GM12878 (cell line): Measurements from ENCODE around the gene KIF21B. TPM values are rescaled to one million over a fixed set of nuclear protein-coding genes. Genes with fewer than 3 reads are reported as not detected.
A peak's percentile ranks its signal among the peaks of the same experiment; 100 is the strongest.

Experiments
- ATAC-seq: fragments of 200-7000 bp; cut with Tn5 transposase; 3 replicates; pipeline ENCODE4 v1.9.1; 2020; ENCODE audit warnings: mild to moderate bottlenecking, moderate library complexity
- BruUV-seq: library from RNA; stranded (reverse); fragments of 400-500 nt; replicated peaks from 2 replicates; lab custom pipeline; 2021; lab: Mats Ljungman, UMichigan
- CTCF ChIA-PET: fragments of 300-600 bp; sonication (Branson Sonifier 250); formaldehyde crosslinking; extraction: SDS; loops from one replicate; lab custom pipeline; 2021; ENCODE audit warnings: inconsistent platforms; lab: Yijun Ruan, JAX
- POLR2A ChIA-PET: fragments of 350-600 bp; formaldehyde crosslinking; extraction: SDS; loops from one replicate; lab custom pipeline; 2021; ENCODE audit warnings: inconsistent platforms; lab: Charles Lee
- RAD21 ChIA-PET: fragments of 300-600 bp; sonication (Branson Sonifier 250); formaldehyde crosslinking; loops from one replicate; lab custom pipeline; 2023; ENCODE audit warnings: antibody characterized with exemption; ENCODE audit not compliant: unreplicated experiment; lab: Charles Lee
- SMC1A ChIA-PET: fragments of 300-600 bp; sonication (Branson Sonifier 250); formaldehyde crosslinking; loops from one replicate; lab custom pipeline; 2023; ENCODE audit not compliant: unreplicated experiment, uncharacterized antibody; lab: Charles Lee
- DNase-seq: peaks from one replicate; pipeline ENCODE4 v3.0.0-alpha.2; 2011; ENCODE audit warnings: low read depth, low spot score
- FAIRE-seq: peaks from 3 replicates; lab custom pipeline; 2011; peaks lifted over from hg19 to GRCh38; lab: Jason Lieb, UNC
- H2AFZ ChIP-seq: 2 replicates; pipeline ENCODE4 v1.6.0; 2011; ENCODE audit warnings: low read depth, low read length, control low read depth; ENCODE audit not compliant: control insufficient read depth
- H3K27ac ChIP-seq: 2 replicates; pipeline ENCODE4 v1.5.1; 2011; ENCODE audit warnings: control low read depth; ENCODE audit not compliant: control insufficient read depth, insufficient read depth
- H3K27me3 ChIP-seq, 2 experiments: replicated peaks in 1 of 2; 2 replicates each; pipeline versions ENCODE4 v1.6.0 to v1.6.1; 2011; ENCODE audit warnings: low read length in 1 of 2; ENCODE audit not compliant: control insufficient read depth in 2 of 2, insufficient read depth in 2 of 2
- H3K36me3 ChIP-seq, 2 experiments: 2 replicates each; pipeline ENCODE4 v1.5.1; 2011; ENCODE audit warnings: low read length in 1 of 2; ENCODE audit not compliant: control insufficient read depth in 2 of 2, insufficient read depth in 2 of 2
- H3K4me1 ChIP-seq: 2 replicates; pipeline ENCODE4 v1.6.1; 2011; ENCODE audit warnings: mild to moderate bottlenecking, low read length, moderate library complexity, mixed read lengths; ENCODE audit not compliant: control insufficient read depth, insufficient read depth
- H3K4me2 ChIP-seq: 2 replicates; pipeline ENCODE4 v1.6.0; 2011; ENCODE audit warnings: control low read depth; ENCODE audit not compliant: control insufficient read depth, insufficient read depth
- H3K4me3 ChIP-seq: fragments of 200-600 bp; sonication (generic); 2 replicates; pipeline ENCODE4 v1.5.1; 2016
- H3K79me2 ChIP-seq: 2 replicates; pipeline ENCODE4 v1.6.0; 2011; ENCODE audit warnings: low read length; ENCODE audit not compliant: control insufficient read depth, insufficient read depth
- H3K9ac ChIP-seq: 2 replicates; pipeline ENCODE4 v1.8.0; 2011; ENCODE audit warnings: low read length, control low read depth, mixed read lengths; ENCODE audit not compliant: control insufficient read depth, insufficient read depth
- H3K9me3 ChIP-seq: replicated peaks from 3 replicates; pipeline ENCODE4 v1.5.1; 2011; ENCODE audit warnings: mild to moderate bottlenecking, low read length; ENCODE audit not compliant: control insufficient read depth, insufficient read depth
- H4K20me1 ChIP-seq: 2 replicates; pipeline ENCODE4 v1.6.0; 2011; ENCODE audit not compliant: control insufficient read depth, insufficient read depth
- BACH1 ChIP-seq: fragments of 450-650 bp; IDR thresholded peaks from 2 replicates; pipeline ENCODE4 v1.6.1; 2017; ENCODE audit warnings: mild to moderate bottlenecking, borderline replicate concordance
- CEBPZ ChIP-seq: fragments of 150-350 bp; IDR thresholded peaks from 2 replicates; pipeline ENCODE4 v1.6.1; 2016; ENCODE audit warnings: low read depth, low read length
- ETV6 ChIP-seq, 2 experiments: fragments of 450-650 bp in 1 of 2; IDR thresholded peaks in 1 of 2; conservative IDR thresholded peaks in 1 of 2; 2 replicates each; pipeline ENCODE4 v1.6.1; 2014; ENCODE audit warnings: antibody characterized with exemption in 1 of 2, borderline replicate concordance in 1 of 2, low read depth in 1 of 2, mild to moderate bottlenecking in 1 of 2, moderate library complexity in 1 of 2
- MXI1 ChIP-seq: fragments of 150-350 bp; IDR thresholded peaks from 2 replicates; pipeline ENCODE4 v1.6.1; 2011; ENCODE audit warnings: low read depth, mild to moderate bottlenecking, inconsistent platforms, low read length, improper control_type of control experiment
- SMC3 ChIP-seq: IDR thresholded peaks from 2 replicates; pipeline ENCODE4 v1.6.1; 2011; ENCODE audit warnings: low read length, improper control_type of control experiment, borderline replicate concordance
- SUZ12 ChIP-seq: fragments of 200-600 bp; sonication (generic); IDR thresholded peaks from one replicate; pipeline ENCODE4 v1.6.1; 2018; ENCODE audit warnings: antibody characterized with exemption, mild to moderate bottlenecking; ENCODE audit not compliant: unreplicated experiment
- ZBTB33 ChIP-seq: fragments of 450-650 bp; IDR thresholded peaks from 2 replicates; pipeline ENCODE4 v1.6.1; 2017; ENCODE audit warnings: mild to moderate bottlenecking
- WGBS: methylation state at CpG from one replicate; pipeline ENCODE4 v1.1.6; 2016; ENCODE audit warnings: low lambda C conversion rate; ENCODE audit not compliant: insufficient replicate concordance, insufficient coverage; ENCODE audit errors: missing lambda C conversion rate; 5-methylcytosine and 5-hydroxymethylcytosine counted together
- in situ Hi-C: fragments of 300-500 bp; cut with MboI; formaldehyde crosslinking; loops from 9 replicates; pipeline ENCODE4 v1.14.3; 2018; ENCODE audit warnings: mixed read lengths
- intact Hi-C: fragments of 100-400 bp; cut with micrococcal nuclease; formaldehyde crosslinking; loops from one replicate; pipeline ENCODE4 v1.14.2; 2022; ENCODE audit not compliant: unreplicated experiment
- polyA plus RNA-seq, 11 experiments: library from polyadenylated mRNA; depleted of rRNA in 4 of 11; unstranded in 6 of 11; stranded (reverse) in 5 of 11; fragments of >200 nt; fragmentation: Nextera tagmentation in 4 of 11; fragmentation: Illumina TruSeq in 1 of 11; extraction: Ambion mirVana in 4 of 11; extraction: Trizol in 1 of 11; gene quantifications; 1 replicate in 1 of 11; 2 replicates in 10 of 11; pipeline versions ENCODE4 v1.2.1 to v1.2.3, GENCODE V29; 2011 to 2016; ENCODE audit warnings: inconsistent platforms in 2 of 11, missing spikeins in 2 of 11, low read depth in 1 of 11
- total RNA-seq, 4 experiments: library from RNA; depleted of rRNA in 3 of 4; stranded (reverse); fragments of >200 nt in 3 of 4; fragmentation: Illumina TruSeq in 1 of 4; extraction: Trizol in 1 of 4; gene quantifications; 2 replicates each; pipeline versions ENCODE4 v1.2.1 to v1.2.3, GENCODE V29; 2013 to 2021
- TF ChIP-seq, protein P1 (sequence below): IDR thresholded peaks from 2 replicates; pipeline ENCODE4 v1.6.1; 2011; ENCODE audit warnings: low read depth, low read length, improper control_type of control experiment, borderline replicate concordance

KIF21B gene
- total and polyA plus RNA-seq, 10 of the 15 experiments (the other 5 are each of a cell fraction or from before 2014, with no cell fraction given): 2.3 to 47.7 (median 12.6) TPM

DNA sequence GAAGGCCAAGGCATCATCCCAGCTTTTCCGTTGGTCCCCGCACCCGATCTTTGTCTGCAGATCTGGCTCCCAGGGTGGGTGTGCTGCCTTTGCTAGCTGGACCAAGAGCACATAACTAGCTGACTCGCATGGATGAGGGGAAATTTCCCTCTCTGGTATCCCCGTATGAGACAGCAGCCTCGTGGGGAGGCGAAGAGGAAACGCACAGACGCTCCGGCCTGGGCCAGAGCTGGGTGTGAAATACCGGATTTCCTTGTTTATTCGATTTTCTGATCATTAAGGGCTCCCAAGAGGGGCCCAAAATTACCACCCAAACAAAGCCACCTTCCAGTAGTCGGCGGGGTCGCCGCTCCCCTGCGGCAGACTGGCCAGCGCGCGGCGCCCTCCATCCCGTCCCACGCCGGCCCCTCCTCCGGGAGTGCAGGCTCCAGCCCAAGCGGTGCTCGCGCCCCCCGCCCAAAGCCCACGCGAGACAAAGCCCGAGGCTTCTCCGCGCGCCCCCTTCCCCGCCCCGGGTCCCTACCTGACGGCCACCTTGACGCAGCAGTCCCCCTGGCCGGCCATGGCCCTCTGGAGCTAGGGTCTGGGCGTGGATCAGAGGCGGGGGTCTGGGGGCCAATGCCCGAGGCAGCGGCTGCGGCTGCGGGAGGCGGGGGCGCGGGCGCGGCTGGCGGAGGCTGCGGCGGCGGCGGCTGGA lies 546 bp downstream of the KIF21B start (continued):
- TF ChIP-seq, protein P1, sequence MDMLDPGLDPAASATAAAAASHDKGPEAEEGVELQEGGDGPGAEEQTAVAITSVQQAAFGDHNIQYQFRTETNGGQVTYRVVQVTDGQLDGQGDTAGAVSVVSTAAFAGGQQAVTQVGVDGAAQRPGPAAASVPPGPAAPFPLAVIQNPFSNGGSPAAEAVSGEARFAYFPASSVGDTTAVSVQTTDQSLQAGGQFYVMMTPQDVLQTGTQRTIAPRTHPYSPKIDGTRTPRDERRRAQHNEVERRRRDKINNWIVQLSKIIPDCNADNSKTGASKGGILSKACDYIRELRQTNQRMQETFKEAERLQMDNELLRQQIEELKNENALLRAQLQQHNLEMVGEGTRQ: no peak
- TF ChIP-seq BACH1 (no peak), MXI1 (no peak), CEBPZ (no peak)

DNA sequence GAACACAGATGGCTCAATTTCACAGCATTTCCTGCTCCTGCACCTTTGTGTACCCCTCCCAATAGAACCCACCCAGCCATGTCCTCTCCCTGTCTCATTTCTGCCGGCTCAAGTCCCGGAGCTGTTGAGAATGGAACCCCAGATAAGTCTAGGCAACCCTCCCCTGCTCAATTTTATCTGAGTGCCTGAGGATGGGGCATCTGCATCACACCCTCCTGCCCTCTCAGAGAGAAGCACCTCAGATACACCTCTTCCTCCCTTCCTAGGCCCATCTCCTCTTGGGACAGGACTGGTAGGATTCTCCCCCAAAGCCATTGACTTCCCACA lies 1.1 kb downstream of the KIF21B start:
- H3K27ac ChIP-seq: peak overlapping the region; percentile 94
- ChIA-PET CTCF (interaction anchor here (1.3 to 16.7 kb wide), 8 partner anchors 10 to 463 kb away, joined by 3 to 250 read pairs (median 20); partner anchors contain the start of gene KIF14), RAD21 (interaction anchor here (0.6 to 15.8 kb wide), 8 partner anchors 19 to 462 kb away, joined by 3 to 239 read pairs (median 11); no protein-coding TSS in a partner anchor), POLR2A (interaction anchor here (0.6 to 4.6 kb wide), 8 partner anchors 19 to 400 kb away, joined by 3 to 27 read pairs (median 5); partner anchors contain the start of gene DDX59), SMC1A (interaction anchor here (1.2 to 10.3 kb wide), 6 partner anchors 18 to 134 kb away, joined by 4 to 91 read pairs (median 18); no protein-coding TSS in a partner anchor)
- peak overlapping the region; percentile 97 for H3K4me2 ChIP-seq
- in situ Hi-C loops: no loop called here
- H3K4me3 ChIP-seq: peak overlapping the region; percentile 93
- peak overlapping the region; percentile 60 for H2AFZ ChIP-seq
- FAIRE-seq: no peak
- no peaks in the 10 kb centered on the region for H4K20me1 ChIP-seq
- ATAC-seq: no peak
- no TSS peak for BruUV-seq
- intact Hi-C loops: loop anchor here (5.0 kb wide), 1 partner anchor 130 kb away; the partner anchor contains the start of gene INAVA
- peaks cover 88% of the 10 kb centered on the region for H3K4me1 ChIP-seq
- no peaks in the 10 kb centered on the region for H3K9me3 ChIP-seq
- peaks cover 44% of the 10 kb centered on the region for H3K79me2 ChIP-seq
- 0% methylated on average over 2 of the region's 2 CpGs for WGBS
- H3K27me3 ChIP-seq: no peaks in the 10 kb centered on the region
- peak overlapping the region; percentile 84 for H3K9ac ChIP-seq
- DNase-seq: no peak
- H3K36me3 ChIP-seq: no peaks in the 10 kb centered on the region
- TF ChIP-seq SUZ12: no peak
- TF ChIP-seq ZBTB33: no peak
- TF ChIP-seq, protein P1: no peak
- no peak for TF ChIP-seq SMC3
- no peak for TF ChIP-seq ETV6 (conservative IDR thresholded peaks at IDR 0.05 in 1 of 2, IDR thresholded peaks at IDR 0.05 in 1 of 2; ENCODE audit: borderline replicate concordance in 1 of 2, low read depth in 1 of 2)
